DOHH2 (cell line): ENCODE results near the gene GCH1.

ENCODE experiments used
- CTCF ChIP-seq: fragments of 200-600 bp; sonication (generic); IDR thresholded peaks from one replicate; pipeline ENCODE4 v1.5.1; 2014; ENCODE audit warnings: antibody characterized with exemption, mild to moderate bottlenecking, low read depth, low read length; ENCODE audit not compliant: poor library complexity, severe bottlenecking
- EZH2phosphoT487 ChIP-seq: fragments of 200-600 bp; sonication (generic); IDR thresholded peaks from 2 replicates; pipeline ENCODE4 v1.6.1; 2017; ENCODE audit warnings: borderline replicate concordance, mild to moderate bottlenecking, antibody characterized with exemption, low read length, moderate library complexity, mixed read lengths

- TF ChIP-seq CTCF, result no peak
- TF ChIP-seq EZH2phosphoT487, result no peak
Observed at GRCh38 chr14:54929556-54929955, 26.9 kb upstream of the GCH1 start.
